ENCODE measurements around the gene SIGLEC8.

The SIGLEC8 gene

GRCh38 chr19:51407511-51408131 is 50.6 kb downstream of the SIGLEC8 start:
- FAIRE-seq (no peak), DNase-seq (ENCODE audit: insufficient read length, low spot score) (peak; percentile 28)

- DNase-seq (ENCODE audit: insufficient read length, low spot score) (no peak), FAIRE-seq (no peak)
Observed at GRCh38 chr19:51402117-51402516, 56.1 kb downstream of the SIGLEC8 start.

Data from GM19239 (cell line).